Upper lobe of left lung (tissue), 4 donors: ENCODE data around the gene SNX14.

Experiments used
- CTCF ChIP-seq, 6 experiments: fragments of 450-650 bp in 4 of 6; fragments of 200-600 bp in 2 of 6; sonication (generic) in 2 of 6; IDR thresholded peaks; one replicate each; pipeline ENCODE4 v1.5.1; 2016 to 2019; ENCODE audit warnings: antibody characterized with exemption in 6 of 6
- EP300 ChIP-seq, 4 donors: sonication (generic); formaldehyde crosslinking; IDR thresholded peaks; one replicate each; pipeline ENCODE4 v1.5.1; 2017; ENCODE audit warnings: antibody characterized with exemption in 4 of 4, control low read depth in 2 of 4
- POLR2A ChIP-seq, 4 donors: fragments of 450-650 bp; IDR thresholded peaks; one replicate each; pipeline ENCODE4 v1.5.1; 2016 to 2017; ENCODE audit warnings: antibody characterized with exemption in 4 of 4, mild to moderate bottlenecking in 2 of 4
- POLR2AphosphoS5 ChIP-seq, 2 donors: sonication (generic); formaldehyde crosslinking; IDR thresholded peaks; one replicate each; pipeline ENCODE4 v1.5.1; 2017; ENCODE audit warnings: antibody characterized with exemption in 2 of 2

DNA sequence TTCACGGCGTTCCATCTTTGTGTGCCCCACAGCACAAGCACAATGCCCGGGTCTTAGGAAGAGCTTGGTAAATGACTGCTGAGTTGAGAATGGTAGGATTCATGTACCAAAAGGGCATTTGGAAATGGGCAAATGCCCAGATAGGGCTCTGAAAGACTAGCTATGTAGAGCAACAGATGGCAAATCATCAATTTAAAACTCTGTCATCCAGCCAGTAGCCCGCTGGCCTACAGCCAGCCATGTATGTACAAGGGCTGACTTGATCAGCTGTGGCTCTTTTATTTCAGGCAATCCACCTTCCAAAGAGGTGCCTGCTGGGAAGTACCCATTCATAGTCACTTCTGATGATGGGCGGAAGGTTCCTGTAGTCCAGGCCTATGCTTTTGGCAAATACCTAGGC lies 108.7 kb downstream of the SNX14 start:
- no peak for TF ChIP-seq CTCF (IDR thresholded peaks at IDR 0.05)
- no peak for TF ChIP-seq POLR2AphosphoS5 (IDR thresholded peaks at IDR 0.05)
- TF ChIP-seq POLR2A (IDR thresholded peaks at IDR 0.05): no peak
- TF ChIP-seq EP300 (IDR thresholded peaks at IDR 0.05): no peak
